HG03159 (cell line): ENCODE measurements around the gene ALPL.
"Not testable (repeated sequence)": the region's sequence is repeated elsewhere in the genome, so short reads cannot be mapped to it uniquely, and the experiment has no call there.

ENCODE experiments used
- ATAC-seq: cut with Tn5 transposase; IDR thresholded peaks from one replicate; pipeline ENCODE4 v1.9.1; 2021; ENCODE audit warnings: mild to moderate bottlenecking, moderate library complexity; ENCODE audit not compliant: unreplicated experiment

ALPL gene

GRCh38 chr1:21509351-21510112 lies at the start of gene ALPL:
Gene ALPL (plus strand): TSS chr1:21509423. CDS start chr1:21554082, 44,659 bp downstream.
- ATAC-seq, result no peak

- ATAC-seq, result not testable (repeated sequence)
These were observed 44.1 kb upstream of the ALPL start for GRCh38 chr1:21465127-21465526.

- ATAC-seq, result not testable (repeated sequence)
These were observed 41.3 kb upstream of the ALPL start for GRCh38 chr1:21467946-21468345.

- no peak for ATAC-seq
These were observed 40.6 kb upstream of the ALPL start for GRCh38 chr1:21468599-21468998.

- ATAC-seq, result no peak
These were observed 39.6 kb upstream of the ALPL start for GRCh38 chr1:21469581-21469980.

GRCh38 chr1:21472861-21473260 lies 36.4 kb upstream of the ALPL start:
- ATAC-seq, result no peak

- ATAC-seq, result no peak
These were observed 30.9 kb upstream of the ALPL start for GRCh38 chr1:21478356-21478755.

GRCh38 chr1:21483881-21484280 lies 25.3 kb upstream of the ALPL start:
- ATAC-seq, result not testable (repeated sequence)

GRCh38 chr1:21489146-21489545 lies 20.1 kb upstream of the ALPL start:
- no peak for ATAC-seq

- no peak for ATAC-seq
These were observed 18.3 kb upstream of the ALPL start for GRCh38 chr1:21490774-21491487.

GRCh38 chr1:21491488-21492355 lies 17.5 kb upstream of the ALPL start:
- no peak for ATAC-seq

GRCh38 chr1:21492356-21492625 lies 16.9 kb upstream of the ALPL start:
- no peak for ATAC-seq

- ATAC-seq, result no peak
These were observed 15.0 kb upstream of the ALPL start for GRCh38 chr1:21494196-21494595.

- ATAC-seq, result no peak
These were observed 13.9 kb upstream of the ALPL start for GRCh38 chr1:21495225-21495820.

- no peak for ATAC-seq
These were observed 13.2 kb upstream of the ALPL start for GRCh38 chr1:21496063-21496462.

- no peak for ATAC-seq
These were observed 12.3 kb upstream of the ALPL start for GRCh38 chr1:21496886-21497285.

GRCh38 chr1:21497466-21498061 lies 11.7 kb upstream of the ALPL start:
- no peak for ATAC-seq

- ATAC-seq, result no peak
These were observed 9.8 kb upstream of the ALPL start for GRCh38 chr1:21499283-21499950.

- no peak for ATAC-seq
These were observed 5.4 kb upstream of the ALPL start for GRCh38 chr1:21503706-21504377.

GRCh38 chr1:21506804-21507203 lies 2.4 kb upstream of the ALPL start:
- ATAC-seq, result no peak
